GM18907 (cell line): ENCODE results near the gene SIGLEC10.
"Not testable (repeated sequence)": the region's sequence is repeated elsewhere in the genome, so short reads cannot be mapped to it uniquely, and the experiment has no call there.

Experiments
- ATAC-seq: cut with Tn5 transposase; IDR thresholded peaks from one replicate; pipeline ENCODE4 v1.9.1; 2021; ENCODE audit warnings: mild to moderate bottlenecking, moderate library complexity; ENCODE audit not compliant: unreplicated experiment

The SIGLEC10 gene

GRCh38 chr19:51397453-51397852 is 20.0 kb downstream of the SIGLEC10 start:
- not testable (repeated sequence) for ATAC-seq

GRCh38 chr19:51396175-51396574 is 21.3 kb downstream of the SIGLEC10 start:
- ATAC-seq = no peak

GRCh38 chr19:51394050-51394836 is 23.2 kb downstream of the SIGLEC10 start:
- ATAC-seq = peak; percentile 87

GRCh38 chr19:51392701-51393100 is 24.7 kb downstream of the SIGLEC10 start:
- no peak for ATAC-seq

GRCh38 chr19:51391073-51391611 is 26.3 kb downstream of the SIGLEC10 start:
- no peak for ATAC-seq

- no peak for ATAC-seq
These were observed 28.3 kb downstream of the SIGLEC10 start for GRCh38 chr19:51389143-51389542.

GRCh38 chr19:51387924-51388389 is 29.5 kb downstream of the SIGLEC10 start, which contains the start of gene LIM2:
Gene LIM2 (minus strand): TSS chr19:51387974. CDS start chr19:51387443, 531 bp downstream.
- no peak for ATAC-seq

- no peak for ATAC-seq
These were observed 30.4 kb downstream of the SIGLEC10 start for GRCh38 chr19:51386882-51387520.

- no peak for ATAC-seq
These were observed 35.4 kb downstream of the SIGLEC10 start for GRCh38 chr19:51382004-51382403.

GRCh38 chr19:51380379-51380778 is 37.1 kb downstream of the SIGLEC10 start:
- no peak for ATAC-seq

- ATAC-seq = no peak
These were observed 40.0 kb downstream of the SIGLEC10 start for GRCh38 chr19:51377422-51377821.

GRCh38 chr19:51375504-51376221 is 41.8 kb downstream of the SIGLEC10 start:
- no peak for ATAC-seq

- ATAC-seq = peak; percentile 50
These were observed 44.6 kb downstream of the SIGLEC10 start, which contains the start of gene NKG7 for GRCh38 chr19:51372649-51373504. Gene NKG7 (minus strand): TSS chr19:51372654. CDS start chr19:51372535, 119 bp downstream.

- ATAC-seq = no peak
These were observed 45.3 kb downstream of the SIGLEC10 start for GRCh38 chr19:51372021-51372648.

GRCh38 chr19:51371186-51371690 is 46.2 kb downstream of the SIGLEC10 start:
- no peak for ATAC-seq

GRCh38 chr19:51370230-51370629 is 47.2 kb downstream of the SIGLEC10 start:
- ATAC-seq = no peak

GRCh38 chr19:51368366-51369282 is 48.8 kb downstream of the SIGLEC10 start, which contains the start of gene CLDND2:
Gene CLDND2 (minus strand): TSS chr19:51369003. CDS start chr19:51368577, 426 bp downstream.
- no peak for ATAC-seq
